GM12878 (cell line): ENCODE data around the gene BTBD1.

ENCODE experiments used
- BCL11A ChIP-seq: IDR thresholded peaks from 2 replicates; pipeline ENCODE4 v1.6.1; 2011; ENCODE audit warnings: low read depth, low read length
- BRCA1 ChIP-seq: IDR thresholded peaks from 2 replicates; pipeline ENCODE4 v1.6.1; 2011; ENCODE audit warnings: low read depth, low read length, improper control_type of control experiment
- CTCF ChIP-seq, 3 experiments: IDR thresholded peaks in 2 of 3; conservative IDR thresholded peaks in 1 of 3; 2 replicates each; pipeline ENCODE4 v1.5.1; 2011; ENCODE audit warnings: low read depth in 3 of 3, low read length in 3 of 3, mild to moderate bottlenecking in 3 of 3, control low read depth in 2 of 3, moderate library complexity in 2 of 3, inconsistent platforms in 1 of 3, mixed read lengths in 1 of 3; ENCODE audit not compliant: control insufficient read depth in 2 of 3, insufficient read depth in 1 of 3; ENCODE audit errors: extremely low read depth in 1 of 3
- CUX1 ChIP-seq: IDR thresholded peaks from 2 replicates; pipeline ENCODE4 v1.6.1; 2012; ENCODE audit warnings: improper control_type of control experiment, low read depth, low read length; ENCODE audit not compliant: insufficient replicate concordance
- IRF4 ChIP-seq: IDR thresholded peaks from 2 replicates; pipeline ENCODE4 v1.6.1; 2011; ENCODE audit warnings: low read depth, low read length
- MXI1 ChIP-seq: fragments of 150-350 bp; IDR thresholded peaks from 2 replicates; pipeline ENCODE4 v1.6.1; 2011; ENCODE audit warnings: low read depth, mild to moderate bottlenecking, inconsistent platforms, low read length, improper control_type of control experiment
- SKIL ChIP-seq: fragments of 450-650 bp; IDR thresholded peaks from 2 replicates; pipeline ENCODE4 v1.6.1; 2017; ENCODE audit warnings: mild to moderate bottlenecking, low read depth, inconsistent platforms; ENCODE audit not compliant: poor library complexity, severe bottlenecking
- SRF ChIP-seq, 2 experiments: IDR thresholded peaks; 2 replicates each; pipeline ENCODE4 v1.6.1; 2011; ENCODE audit warnings: low read depth in 2 of 2, low read length in 2 of 2, mild to moderate bottlenecking in 1 of 2, moderate library complexity in 1 of 2

- no peak for TF ChIP-seq CUX1
- no peak for TF ChIP-seq CTCF (IDR thresholded peaks at IDR 0.05 in 2 of 3, conservative IDR thresholded peaks at IDR 0.05 in 1 of 3; ENCODE audit: control insufficient read depth in 2 of 3, extremely low read depth in 1 of 3, insufficient read depth in 1 of 3, low read depth in 3 of 3, low read length in 3 of 3)
- no peak for TF ChIP-seq IRF4
- no peak for TF ChIP-seq SKIL
- TF ChIP-seq SRF (IDR thresholded peaks at IDR 0.05; ENCODE audit: low read depth in 2 of 2, low read length in 2 of 2): no peak
- TF ChIP-seq BRCA1: no peak
- no peak for TF ChIP-seq BCL11A
- no peak for TF ChIP-seq MXI1
These were observed 548 bp upstream of the BTBD1 start for GRCh38 chr15:83067638-83067962.
